Renal cortex interstitium (tissue), 15 donors: ENCODE measurements around the gene HNRNPA2B1. TPM values are rescaled to one million over a fixed set of nuclear protein-coding genes. Genes with fewer than 3 reads are reported as not detected.
A peak's percentile ranks its signal among the peaks of the same experiment; 100 is the strongest.

ENCODE experiments used
- DNase-seq, 11 donors: peaks; one replicate each; pipeline ENCODE4 v3.0.0-alpha.2; 2013; ENCODE audit warnings: low read depth in 9 of 11, low spot score in 4 of 11; ENCODE audit errors: extremely low read depth in 1 of 11
- long read RNA-seq, 16 experiments: transcript quantifications; one replicate each; lab custom pipeline, GENCODE V29; 2026
- polyA plus RNA-seq, 3 donors: library from polyadenylated mRNA; unstranded; fragments of 120-200 nt; gene quantifications; one replicate each; pipeline ENCODE4 v1.2.1, GENCODE V29; 2013; ENCODE audit not compliant: insufficient read length in 3 of 3

HNRNPA2B1 gene
- polyA plus RNA-seq = 1,000 to 10,000 TPM; 1,554 to 1,791 (median 1,582) TPM
- long read RNA-seq, donor 1, transcript HNRNPA2B1-202 (11 exons, 1,711 nt) = minor isoform, 24 of 840 reads
- long read RNA-seq, donor 1, transcript HNRNPA2B1-205 (2 exons, 1,220 nt) = major isoform, 81 of 840 reads
- long read RNA-seq, donor 1, transcript HNRNPA2B1-201 (12 exons, 3,664 nt) = minor isoform, 5 of 840 reads
- long read RNA-seq, donor 1, partial matches to known transcripts = 719 of 840 reads
- long read RNA-seq, donor 1, other reads (novel, unspliced or antisense) = 11 of 840 reads
- long read RNA-seq, donor 2, transcript HNRNPA2B1-202 (11 exons, 1,711 nt) = minor isoform, 28 of 462 reads
- long read RNA-seq, donor 2, transcript HNRNPA2B1-205 (2 exons, 1,220 nt) = major isoform, 51 of 462 reads
- long read RNA-seq, donor 2, partial matches to known transcripts = 272 of 462 reads
- long read RNA-seq, donor 2, other reads (novel, unspliced or antisense) = 108 of 462 reads
- long read RNA-seq, donor 3, full-length matches to known transcripts = 214 of 464 reads
- long read RNA-seq, donor 3, partial matches to known transcripts = 209 of 464 reads
- long read RNA-seq, donor 3, other reads (novel, unspliced or antisense) = 41 of 464 reads
- long read RNA-seq, donor 4, full-length matches to known transcripts = 164 of 621 reads
- long read RNA-seq, donor 4, partial matches to known transcripts = 280 of 621 reads
- long read RNA-seq, donor 4, other reads (novel, unspliced or antisense) = 177 of 621 reads
- long read RNA-seq, donor 5 = 0 reads
- long read RNA-seq, donor 6, full-length matches to known transcripts = 310 of 1,002 reads
- long read RNA-seq, donor 6, partial matches to known transcripts = 535 of 1,002 reads
- long read RNA-seq, donor 6, other reads (novel, unspliced or antisense) = 157 of 1,002 reads
- long read RNA-seq, donor 7, full-length matches to known transcripts = 322 of 1,141 reads
- long read RNA-seq, donor 7, partial matches to known transcripts = 603 of 1,141 reads
- long read RNA-seq, donor 7, other reads (novel, unspliced or antisense) = 216 of 1,141 reads
- long read RNA-seq, donor 8 = 0 reads
- long read RNA-seq, donor 9, full-length matches to known transcripts = 142 of 223 reads
- long read RNA-seq, donor 9, partial matches to known transcripts = 50 of 223 reads
- long read RNA-seq, donor 9, other reads (novel, unspliced or antisense) = 31 of 223 reads
- long read RNA-seq, donor 10, full-length matches to known transcripts = 259 of 459 reads
- long read RNA-seq, donor 10, partial matches to known transcripts = 182 of 459 reads
- long read RNA-seq, donor 10, other reads (novel, unspliced or antisense) = 18 of 459 reads
- long read RNA-seq, donor 11, transcript HNRNPA2B1-205 (2 exons, 1,220 nt) = minor isoform, 38 of 222 reads
- long read RNA-seq, donor 11, transcript HNRNPA2B1-202 (11 exons, 1,711 nt) = major isoform, 43 of 222 reads
- long read RNA-seq, donor 11, transcript HNRNPA2B1-201 (12 exons, 3,664 nt) = minor isoform, 9 of 222 reads
- long read RNA-seq, donor 11, partial matches to known transcripts = 108 of 222 reads
- long read RNA-seq, donor 11, other reads (novel, unspliced or antisense) = 24 of 222 reads
- long read RNA-seq, donor 12, full-length matches to known transcripts = 118 of 188 reads
- long read RNA-seq, donor 12, partial matches to known transcripts = 70 of 188 reads
- long read RNA-seq, donor 12, other reads (novel, unspliced or antisense) = 0 of 188 reads
- long read RNA-seq, donor 13 = 0 reads
- long read RNA-seq, donor 14, full-length matches to known transcripts = 125 of 246 reads
- long read RNA-seq, donor 14, partial matches to known transcripts = 101 of 246 reads
- long read RNA-seq, donor 14, other reads (novel, unspliced or antisense) = 20 of 246 reads
- long read RNA-seq, donor 15, full-length matches to known transcripts = 89 of 121 reads
- long read RNA-seq, donor 15, partial matches to known transcripts = 32 of 121 reads
- long read RNA-seq, donor 15, other reads (novel, unspliced or antisense) = 0 of 121 reads
- long read RNA-seq, donor 16, full-length matches to known transcripts = 360 of 1,861 reads
- long read RNA-seq, donor 16, partial matches to known transcripts = 923 of 1,861 reads
- long read RNA-seq, donor 16, other reads (novel, unspliced or antisense) = 578 of 1,861 reads

GRCh38 chr7:26200444-26201246, at the start of gene HNRNPA2B1:
HNRNPA2B1 (minus strand) TSS chr7:26200746; CDS start chr7:26200577, 169 bp downstream.
- peak; percentile 98 to 100 (median 99) for DNase-seq

- no peak for DNase-seq
These were observed 49.7 kb upstream of the HNRNPA2B1 start for GRCh38 chr7:26250239-26250638.

DNA sequence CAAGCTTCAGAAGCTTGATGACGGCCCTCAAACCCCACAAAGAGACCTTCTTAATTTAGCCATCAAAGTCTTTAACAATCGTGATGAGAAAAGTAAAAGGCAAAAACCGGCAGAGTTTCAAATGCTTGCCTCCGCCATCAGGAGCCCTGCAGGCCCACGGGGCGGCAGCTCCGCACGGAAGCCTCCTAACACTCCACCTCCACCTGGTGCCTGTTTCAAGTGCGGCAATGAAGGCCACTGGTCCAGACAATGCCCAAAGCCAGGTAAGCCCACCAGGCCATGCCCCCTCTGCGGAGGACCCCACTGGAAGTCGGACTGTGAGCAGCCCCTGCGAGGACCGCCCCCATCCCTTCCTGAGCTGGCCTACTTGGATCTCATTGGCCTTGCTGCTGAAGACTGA, 44.6 kb upstream of the HNRNPA2B1 start:
- no peak for DNase-seq

DNA sequence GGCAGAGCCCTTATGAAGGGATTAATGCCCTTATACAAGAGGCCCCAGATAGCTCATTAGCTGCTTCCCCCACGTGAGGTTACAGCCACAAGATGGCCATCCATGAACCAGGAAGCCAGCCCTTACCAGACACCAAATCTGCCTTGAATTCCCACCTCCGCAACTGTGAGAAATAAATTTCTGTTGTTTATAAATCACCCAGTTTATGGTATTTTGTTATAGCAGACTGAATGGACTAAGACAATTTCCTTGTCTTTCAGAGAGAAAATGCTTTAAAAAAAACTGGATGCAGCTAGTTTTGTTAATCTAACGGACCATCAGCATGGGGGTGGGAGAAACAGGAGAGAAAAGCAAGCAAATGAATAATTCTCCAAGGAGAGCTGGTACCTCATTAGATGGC, 37.5 kb upstream of the HNRNPA2B1 start:
- DNase-seq = no peak

- no peak for DNase-seq
These were observed 36.7 kb upstream of the HNRNPA2B1 start for GRCh38 chr7:26237035-26237807.

DNA sequence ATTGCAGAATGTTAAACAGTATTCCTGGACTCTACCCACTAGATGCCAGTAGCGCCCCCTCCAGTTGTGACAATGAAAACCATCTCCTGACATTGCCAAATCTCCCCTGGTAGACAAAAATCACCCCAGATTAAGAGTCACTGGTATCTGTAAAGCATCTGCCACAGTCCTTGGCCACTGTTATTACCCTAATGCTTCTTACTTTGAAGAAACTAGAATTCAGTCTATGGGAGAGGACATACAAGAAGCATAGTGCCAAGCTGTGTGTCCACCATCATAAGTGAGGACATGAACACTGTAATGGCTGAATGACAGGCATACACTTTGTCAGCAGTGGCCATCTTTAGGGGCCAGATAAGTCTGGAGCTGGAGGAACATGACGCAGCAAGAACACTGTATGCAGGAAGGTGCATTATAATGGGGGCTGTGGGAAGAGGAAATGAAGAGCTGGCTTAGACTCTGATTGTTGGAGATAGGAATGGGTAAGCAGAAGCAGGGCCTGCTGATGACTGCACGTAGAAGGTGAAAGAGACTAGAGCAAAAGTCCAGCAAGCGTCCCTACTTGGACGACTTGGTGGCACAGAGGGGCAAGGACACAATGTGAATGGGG, 33.5 kb upstream of the HNRNPA2B1 start:
- no peak for DNase-seq

DNA sequence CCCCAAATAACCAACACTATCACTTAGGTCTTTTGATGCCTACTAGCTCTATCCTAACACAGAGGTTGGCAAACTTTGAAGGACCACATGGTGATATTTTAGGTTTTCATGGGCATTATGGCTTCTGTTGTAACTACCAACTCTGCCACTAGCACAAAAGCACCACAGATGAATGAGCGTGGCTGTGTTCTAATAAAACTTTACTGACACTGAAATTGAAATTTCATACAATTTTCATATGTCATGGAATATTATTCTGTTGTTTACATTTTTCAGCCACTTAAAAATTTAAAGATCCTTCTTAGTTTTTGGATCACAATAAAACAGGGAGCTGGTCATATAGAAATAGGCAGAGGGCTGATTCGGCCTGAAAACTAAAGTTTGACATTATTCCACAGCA, 27.4 kb upstream of the HNRNPA2B1 start:
- no peak for DNase-seq

DNA sequence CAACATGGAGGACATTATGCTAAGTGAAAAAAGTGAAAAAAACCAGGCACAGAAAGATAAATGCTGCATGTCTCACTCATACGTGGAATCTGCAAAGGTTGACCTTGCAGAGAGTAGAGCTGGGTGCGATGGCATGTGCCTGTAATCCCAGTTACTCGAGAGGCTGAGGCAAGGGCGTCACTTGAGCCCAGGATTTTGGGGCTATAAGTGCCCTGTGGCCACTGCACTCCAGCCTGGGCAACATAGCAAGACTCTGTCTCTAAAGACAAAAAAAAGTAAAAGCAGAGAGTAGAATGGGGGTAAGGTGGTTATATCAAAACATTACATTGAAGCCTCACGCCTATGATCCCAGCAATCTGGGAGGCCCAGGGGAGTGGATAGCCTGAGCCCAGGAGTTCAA, 23.8 kb upstream of the HNRNPA2B1 start:
- no peak for DNase-seq

GRCh38 chr7:26216049-26216448, 15.5 kb upstream of the HNRNPA2B1 start:
- no peak for DNase-seq

- no peak for DNase-seq
These were observed 13.4 kb upstream of the HNRNPA2B1 start for GRCh38 chr7:26213807-26214515.

DNA sequence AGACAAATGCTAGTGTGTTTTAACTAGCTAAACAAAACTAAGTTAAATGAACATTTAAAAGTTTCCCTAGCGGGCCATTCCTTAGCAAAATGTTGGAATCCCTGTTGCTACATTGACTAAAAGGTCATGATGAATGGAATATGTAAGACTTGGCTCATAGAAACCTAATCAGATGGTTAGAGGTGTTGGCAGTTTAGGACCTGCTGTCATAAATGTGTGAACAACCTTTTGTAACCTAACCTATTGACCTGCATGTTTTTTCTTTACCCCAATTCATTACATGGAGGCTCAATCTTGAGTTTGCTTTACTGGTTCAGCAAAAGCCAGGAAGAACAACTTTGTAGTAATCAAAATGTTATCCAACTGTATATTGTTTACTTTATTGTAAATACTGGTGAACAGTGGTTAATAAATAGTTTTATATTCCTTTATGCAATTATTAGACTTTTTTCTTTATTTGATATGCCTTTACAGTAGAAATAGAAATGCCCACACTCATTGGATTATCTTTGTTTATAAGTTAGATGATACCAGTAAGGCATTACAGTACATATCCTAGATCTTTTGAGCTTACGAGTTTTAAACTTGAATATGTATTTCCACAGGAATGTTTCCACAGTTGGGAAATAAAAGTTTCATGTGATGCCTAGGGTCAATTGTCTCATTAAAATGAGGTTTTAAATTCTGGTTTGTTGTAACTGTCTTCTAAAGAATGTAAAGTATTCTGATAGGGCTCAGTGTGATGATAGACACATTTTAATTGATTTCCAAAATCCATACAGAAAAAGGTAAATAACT, 12.6 kb upstream of the HNRNPA2B1 start:
- DNase-seq = no peak

- no peak for DNase-seq
These were observed 7.5 kb upstream of the HNRNPA2B1 start for GRCh38 chr7:26208040-26208439.

DNA sequence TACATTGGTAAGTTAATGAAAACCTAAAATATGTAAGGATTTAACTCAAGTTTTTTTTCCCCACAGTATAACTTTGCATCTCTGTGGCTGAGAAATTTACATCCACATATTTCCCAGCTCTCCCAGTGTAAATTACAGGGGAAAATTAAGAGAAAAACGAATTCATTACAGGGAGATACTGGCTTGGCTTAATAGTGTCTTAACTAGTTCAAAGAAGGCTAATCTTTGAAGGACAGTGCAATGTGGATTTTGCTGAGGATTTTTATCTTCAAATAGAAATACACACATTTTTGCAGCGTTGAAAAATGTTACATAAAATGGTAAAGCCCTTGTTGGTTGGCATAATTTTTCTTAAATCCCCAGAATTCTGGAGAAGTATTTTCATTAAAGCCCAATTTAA, 2.5 kb upstream of the HNRNPA2B1 start:
- DNase-seq = no peak
